HS-5 (cell line): Measurements from ENCODE around the gene KRTAP10-6.
"Not testable (repeated sequence)": the region's sequence is repeated elsewhere in the genome, so short reads cannot be mapped to it uniquely, and the experiment has no call there.

Source experiments
- DNase-seq: peaks from one replicate; pipeline ENCODE4 v3.0.0-alpha.2; 2012; ENCODE audit warnings: low read depth

Gene KRTAP10-6

DNA sequence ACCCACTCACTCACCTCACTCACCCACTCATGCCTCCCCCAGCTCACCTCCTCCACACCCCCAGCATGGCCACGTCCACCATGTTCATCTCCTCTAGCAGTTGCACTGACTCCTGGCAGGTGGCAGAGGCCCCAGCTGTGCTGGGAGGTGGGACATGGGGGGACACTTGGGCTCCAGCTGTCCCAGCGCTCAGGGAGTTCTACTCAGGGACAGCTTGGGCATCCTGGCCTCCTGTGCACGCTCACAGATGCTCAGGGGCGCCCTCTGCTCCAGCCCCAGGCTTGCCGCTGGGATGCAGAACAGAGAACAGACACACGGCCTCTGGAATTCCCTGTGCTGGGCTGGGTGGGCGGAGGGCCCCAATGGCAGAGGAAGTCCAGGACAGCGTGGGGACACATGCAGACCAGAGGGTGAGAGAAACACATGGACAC, 24.8 kb upstream of the KRTAP10-6 start:
- DNase-seq = no peak

DNA sequence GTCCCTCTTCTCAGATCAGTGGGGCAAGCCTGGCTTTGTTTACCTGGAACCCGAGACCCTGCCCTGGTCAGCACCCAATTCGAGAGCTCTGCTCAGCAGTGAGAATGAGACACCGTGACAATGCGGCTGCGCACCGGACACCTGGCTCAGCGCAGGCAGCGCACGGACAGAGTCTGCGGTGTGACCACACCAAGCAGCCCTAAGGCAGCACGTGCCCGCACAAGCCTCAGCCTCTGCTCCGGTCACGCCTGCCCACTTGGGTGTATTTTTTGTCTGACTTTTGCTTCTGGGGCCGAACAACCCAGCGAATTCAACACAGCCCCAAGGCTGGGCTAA, 24.3 kb upstream of the KRTAP10-6 start:
- no peak for DNase-seq

DNA sequence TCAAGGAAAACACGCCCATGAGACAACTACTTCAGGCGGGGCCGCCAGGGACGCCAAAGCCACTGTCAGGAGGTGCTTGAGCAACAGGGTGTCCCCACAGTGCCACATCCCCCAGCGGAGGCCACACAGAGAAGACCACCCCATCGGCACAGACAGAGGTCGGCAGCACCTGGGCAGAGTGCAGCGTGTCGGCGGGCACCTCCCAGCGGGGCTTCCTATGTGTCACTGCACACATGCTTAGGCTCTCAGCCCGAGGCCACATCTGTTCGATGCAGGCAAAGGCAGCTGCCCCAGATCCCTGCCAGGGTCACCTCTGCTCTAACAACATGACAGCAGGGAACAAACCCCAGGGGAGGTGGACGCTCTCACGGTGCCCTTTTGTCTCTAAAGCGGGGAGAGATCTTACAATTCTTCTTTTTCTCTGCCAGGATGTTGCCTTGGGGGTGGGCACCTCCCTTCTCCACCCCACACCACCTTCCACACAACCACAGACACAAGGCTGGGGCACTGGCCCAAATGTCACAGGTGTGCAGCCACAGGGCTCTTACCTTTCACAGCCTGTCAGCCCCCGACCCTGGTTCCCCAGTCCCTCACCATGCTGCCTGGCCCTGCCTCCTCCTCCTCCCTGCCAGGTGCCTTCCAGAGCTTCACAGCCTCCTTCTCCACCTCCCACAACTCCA, 23.7 kb upstream of the KRTAP10-6 start:
- DNase-seq = no peak

DNA sequence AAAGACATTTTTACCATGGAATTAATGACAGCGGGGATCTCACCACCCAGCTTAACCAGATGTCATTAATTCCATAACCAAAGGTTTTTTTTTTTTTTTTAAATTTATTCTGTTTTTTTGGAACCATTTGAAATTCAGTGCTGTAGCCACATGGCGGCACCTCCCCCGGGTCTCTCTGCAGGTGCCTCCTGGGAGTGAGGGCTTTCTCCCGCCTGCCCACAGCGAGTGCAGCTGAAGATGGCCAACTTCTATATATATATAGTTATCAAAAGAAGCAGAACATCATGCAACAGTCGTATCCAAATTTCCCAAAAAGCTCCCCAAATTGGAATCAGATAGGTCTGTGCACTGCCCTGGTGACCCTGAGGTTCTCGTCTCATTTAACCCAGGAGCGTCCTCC, 23.2 kb upstream of the KRTAP10-6 start:
- no peak for DNase-seq

DNA sequence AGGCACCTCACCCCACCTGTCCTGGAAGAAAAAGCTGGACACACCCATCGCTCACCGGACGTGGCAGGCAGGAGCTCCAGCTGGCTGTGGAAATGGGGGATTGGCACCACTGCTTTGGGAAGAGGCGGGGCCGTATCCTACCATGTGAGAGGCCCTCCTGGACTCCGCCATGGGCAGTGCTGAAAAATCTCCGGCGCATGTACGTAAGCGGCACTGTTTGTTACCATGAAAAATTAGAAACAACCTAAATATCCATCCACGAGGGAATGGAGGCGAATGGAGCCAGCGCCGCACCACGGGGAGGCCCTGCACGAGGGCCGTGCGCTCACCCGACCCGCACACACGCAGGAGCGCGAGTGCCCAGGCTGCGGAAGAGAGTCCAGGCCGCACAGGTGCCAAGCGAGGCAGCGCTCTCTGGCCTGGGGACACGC, 22.7 kb upstream of the KRTAP10-6 start:
- no peak for DNase-seq

DNA sequence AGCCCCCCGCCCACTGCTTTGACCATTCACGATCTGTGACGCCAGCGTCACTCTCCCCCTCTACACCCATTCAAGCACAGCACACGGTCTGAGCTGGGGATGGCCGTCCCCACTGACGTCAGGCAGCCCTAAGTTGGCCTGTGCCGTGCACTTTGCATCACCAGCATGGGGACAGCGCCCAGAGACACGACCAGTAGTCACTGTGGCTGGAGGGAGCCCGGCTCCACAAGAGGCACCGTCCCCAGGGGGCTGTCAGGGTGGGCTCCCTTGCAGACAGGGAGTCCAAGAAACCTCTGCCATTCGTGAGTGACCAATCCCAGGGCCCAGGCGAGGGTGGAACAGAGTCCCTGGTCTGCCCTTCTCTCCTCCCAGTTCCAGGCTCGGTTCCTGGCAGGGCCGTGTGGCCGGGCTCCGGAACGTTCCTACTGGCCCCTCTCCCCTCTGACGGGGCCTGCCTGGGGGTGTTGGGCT, 21.9 kb upstream of the KRTAP10-6 start:
- no peak for DNase-seq

DNA sequence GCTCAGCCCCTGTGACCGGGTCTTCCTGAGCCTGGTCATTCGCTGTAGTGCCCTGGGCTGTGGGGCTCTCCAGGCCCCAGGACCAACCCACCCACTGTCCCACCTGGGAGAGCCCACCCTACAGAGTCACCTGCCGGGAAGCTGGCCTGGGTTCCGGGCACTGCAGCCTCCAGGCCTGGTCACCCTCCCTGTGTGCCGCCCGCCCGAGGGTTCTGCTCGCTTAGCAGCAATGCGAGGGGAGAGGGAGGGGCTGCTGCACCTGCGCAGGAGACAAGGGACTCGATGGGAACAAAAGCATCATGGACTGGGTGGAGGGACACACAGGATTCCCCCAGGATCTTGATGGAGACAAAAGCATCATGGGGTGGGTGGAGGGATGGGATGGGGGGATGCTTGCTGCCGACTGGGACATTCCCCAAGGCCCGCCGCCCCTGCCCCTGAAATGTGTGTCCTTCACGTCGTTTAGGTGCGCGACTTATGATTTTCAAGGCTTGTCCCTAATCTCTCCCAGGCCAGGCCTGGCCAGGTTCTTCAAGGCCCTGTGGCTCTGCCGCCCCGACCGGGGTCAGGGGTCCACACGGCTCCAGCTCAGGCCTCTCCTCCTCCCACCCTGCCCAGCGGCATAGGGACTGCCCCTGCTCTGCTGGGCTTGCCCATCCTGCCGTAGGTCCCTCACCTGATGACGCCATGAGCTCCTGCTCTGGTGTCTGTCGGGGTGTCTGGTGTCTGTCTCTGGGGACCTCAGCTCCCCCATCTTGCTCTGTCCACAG, 21.3 kb upstream of the KRTAP10-6 start:
- no peak for DNase-seq

DNA sequence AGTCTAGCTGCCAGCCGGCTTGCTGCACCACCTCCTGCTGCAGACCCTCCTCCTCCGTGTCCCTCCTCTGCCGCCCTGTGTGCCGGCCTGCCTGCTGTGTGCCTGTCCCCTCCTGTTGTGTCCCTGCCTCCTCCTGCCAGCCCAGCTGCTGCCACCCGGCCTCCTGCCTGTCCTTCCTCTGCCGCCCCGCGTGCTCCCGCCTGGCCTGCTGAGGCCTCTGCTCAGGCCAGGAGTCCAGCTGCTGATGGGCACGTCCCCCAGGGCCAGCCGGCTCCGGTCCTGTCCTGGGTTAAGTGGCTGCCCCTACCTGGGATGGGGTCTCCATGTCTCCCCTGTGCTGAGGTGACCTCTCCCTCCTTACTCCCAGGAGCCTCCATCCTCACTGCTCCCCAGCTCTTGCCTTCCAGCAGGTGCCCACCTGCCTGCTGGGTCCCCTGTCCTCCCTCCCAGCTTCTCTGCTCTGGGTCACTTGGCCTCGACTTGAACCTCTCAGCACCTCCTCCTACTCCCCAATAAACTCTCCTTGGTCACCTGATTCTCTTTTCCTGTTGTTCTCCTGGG, 20.4 kb upstream of the KRTAP10-6 start:
- no peak for DNase-seq

DNA sequence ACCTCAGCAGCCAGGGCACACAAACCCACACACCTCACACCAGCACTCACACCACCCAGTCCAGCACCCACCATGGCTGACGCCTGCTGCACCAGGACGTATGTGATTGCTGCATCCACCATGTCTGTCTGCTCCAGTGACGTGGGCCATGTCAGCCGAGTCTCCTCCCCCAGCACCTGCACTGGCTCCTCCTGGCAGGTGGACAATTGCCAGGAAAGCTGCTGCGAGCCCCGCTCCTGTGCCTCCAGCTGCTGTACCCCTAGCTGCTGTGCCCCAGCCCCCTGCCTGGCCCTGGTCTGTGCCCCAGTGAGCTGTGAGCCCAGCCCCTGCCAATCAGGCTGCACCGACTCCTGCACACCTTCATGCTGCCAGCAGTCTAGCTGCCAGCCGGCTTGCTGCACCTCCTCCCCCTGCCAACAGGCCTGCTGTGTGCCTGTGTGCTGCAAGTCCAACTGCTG, 19.8 kb upstream of the KRTAP10-6 start, which contains the start of gene KRTAP10-8:
Gene KRTAP10-8 (plus strand): TSS at position 51 of the 458 bp plus-strand sequence. CDS start 22 bp downstream, at position 73.
- no peak for DNase-seq

DNA sequence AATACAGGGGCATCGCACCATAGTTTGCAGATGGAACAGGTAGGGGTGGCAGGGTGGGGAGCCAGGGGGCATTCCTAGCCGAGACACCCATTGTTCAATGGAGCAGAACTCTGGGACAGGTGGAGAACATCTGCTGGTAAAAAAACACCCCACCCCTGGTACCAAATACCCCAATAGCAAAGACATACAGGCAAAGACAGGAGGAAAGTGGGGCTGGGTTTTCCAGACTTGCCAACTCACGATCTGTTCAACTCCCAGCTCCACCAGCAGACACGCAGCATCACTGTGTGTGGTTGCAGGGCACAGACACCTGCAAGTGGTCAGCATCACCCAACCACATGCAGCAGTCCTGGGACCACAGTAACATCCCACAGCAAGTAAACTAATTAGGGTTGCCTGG, 19.2 kb upstream of the KRTAP10-6 start:
- no peak for DNase-seq

DNA sequence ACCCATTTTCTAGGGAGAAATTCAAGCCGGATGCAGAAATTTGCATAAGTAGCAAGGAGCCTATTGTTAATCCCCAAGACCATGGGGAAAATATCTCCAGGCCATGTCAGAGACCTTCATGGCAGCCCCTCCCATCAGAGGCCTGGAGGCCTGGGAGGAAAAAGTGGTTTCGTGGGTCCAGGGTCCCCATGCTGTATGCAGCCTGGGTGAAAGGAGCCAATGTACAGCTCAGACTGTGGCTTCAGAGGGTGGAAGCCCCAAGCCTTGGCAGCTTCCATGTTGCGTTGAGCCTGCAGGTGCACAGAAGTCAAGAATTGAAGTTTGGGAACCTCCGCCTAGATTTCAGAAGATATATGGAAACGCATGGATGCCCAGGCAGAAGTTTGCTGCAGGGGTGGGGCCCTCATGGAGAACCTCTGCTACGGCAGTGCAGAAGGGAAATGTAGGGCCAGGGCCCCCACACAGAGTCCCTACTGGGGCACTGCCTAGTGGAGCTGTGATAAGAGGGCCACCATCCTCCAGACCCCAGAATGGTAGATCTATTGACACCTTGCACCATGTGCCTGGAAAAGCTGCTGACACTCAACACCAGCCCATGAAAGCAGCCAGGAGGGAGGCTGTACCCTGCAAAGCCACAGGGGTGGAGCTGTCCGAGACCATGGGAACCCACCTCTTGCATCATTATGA, 18.0 kb upstream of the KRTAP10-6 start:
- not testable (repeated sequence) for DNase-seq

DNA sequence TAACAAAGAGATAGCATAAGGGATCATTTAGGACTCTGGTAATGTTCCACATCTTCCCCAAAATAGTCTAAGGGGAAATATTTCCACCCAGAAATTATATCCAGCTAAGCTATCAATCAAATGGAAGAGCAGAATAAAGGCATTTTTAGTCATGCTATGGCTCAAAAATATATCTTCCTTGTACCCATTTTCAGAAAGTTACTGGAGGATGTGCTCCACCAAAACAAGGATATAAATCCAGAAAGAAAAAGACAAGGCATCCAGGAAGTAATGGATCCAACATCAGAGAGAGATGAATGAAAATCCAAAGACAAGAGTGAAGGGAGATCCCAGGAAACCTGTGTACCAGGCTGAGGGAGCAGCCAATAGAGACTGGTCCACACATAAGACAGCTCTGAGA, 16.9 kb upstream of the KRTAP10-6 start:
- no peak for DNase-seq

DNA sequence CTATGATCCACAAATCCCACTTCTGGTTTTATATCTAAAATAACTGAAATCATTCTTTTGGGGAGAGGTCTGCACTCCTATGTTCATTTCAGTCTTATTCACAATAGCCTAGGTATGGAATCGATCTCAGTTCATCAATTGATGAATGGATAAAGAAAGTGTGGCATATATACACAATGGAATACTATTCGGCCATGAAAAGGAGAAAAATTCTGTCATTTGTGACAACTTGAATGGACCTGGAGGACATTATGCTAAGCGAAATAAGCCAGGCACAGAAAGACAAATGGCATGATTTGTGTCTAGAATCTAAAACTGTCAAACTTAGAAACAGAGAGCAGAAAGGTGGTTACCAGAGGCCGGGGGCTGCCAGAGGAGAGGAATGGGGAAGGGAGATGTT, 14.2 kb upstream of the KRTAP10-6 start:
- no peak for DNase-seq

DNA sequence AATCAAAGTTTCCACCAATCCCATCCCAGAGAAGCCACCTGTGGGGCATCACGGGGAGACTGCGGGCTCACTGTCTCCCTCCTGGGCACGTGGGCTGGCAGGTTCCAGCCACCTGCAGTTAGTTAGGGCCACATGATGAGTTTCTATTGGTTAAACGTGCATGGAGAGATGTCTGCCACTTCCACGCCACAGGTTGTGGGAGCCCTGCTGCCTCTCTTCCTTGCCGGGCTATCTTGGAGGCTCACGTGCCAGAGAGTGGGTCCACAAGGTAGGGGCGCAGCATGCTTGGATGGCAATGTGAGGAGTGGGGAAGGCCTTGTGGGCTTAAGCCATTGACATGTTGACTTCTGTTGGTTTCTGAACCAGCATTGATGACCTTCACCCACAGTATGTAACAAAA, 11.6 kb upstream of the KRTAP10-6 start:
- DNase-seq = no peak

DNA sequence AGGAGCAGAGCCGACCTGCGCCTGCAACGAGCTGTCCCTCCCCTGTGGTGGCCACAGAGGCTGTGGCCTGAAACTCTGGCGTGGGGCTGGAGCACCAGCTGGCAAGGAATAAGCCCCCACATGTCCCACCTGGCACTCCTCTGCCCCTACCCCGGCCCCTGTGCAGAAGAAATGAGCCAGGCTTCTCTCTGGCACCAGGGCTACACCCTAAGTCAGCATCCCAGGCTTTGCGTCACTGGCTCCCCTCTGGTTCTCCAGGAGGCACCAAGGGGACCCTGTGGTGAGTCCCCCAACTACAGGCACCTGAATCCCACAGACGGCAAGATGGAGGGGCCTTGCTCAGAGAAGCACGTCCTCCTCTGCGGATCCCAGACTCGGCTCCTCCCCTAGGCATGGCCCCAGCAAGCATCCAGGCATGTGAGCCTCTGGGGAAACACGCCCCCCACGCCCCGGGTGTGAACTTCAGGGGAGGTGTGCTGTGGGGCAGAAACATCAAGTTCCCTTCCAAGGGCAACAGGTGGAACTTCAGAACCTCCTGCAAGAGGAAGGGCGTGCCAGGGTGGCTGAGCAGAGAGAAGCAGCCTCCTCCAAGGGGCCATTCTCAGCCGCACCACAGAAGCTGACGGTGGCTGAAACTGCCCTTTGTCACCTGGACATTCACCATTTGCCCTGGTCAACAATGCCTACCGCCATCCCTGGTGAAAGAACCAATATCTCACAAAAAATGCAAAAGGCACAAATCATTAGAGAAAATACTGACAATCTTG, 11.0 kb upstream of the KRTAP10-6 start:
- no peak for DNase-seq

DNA sequence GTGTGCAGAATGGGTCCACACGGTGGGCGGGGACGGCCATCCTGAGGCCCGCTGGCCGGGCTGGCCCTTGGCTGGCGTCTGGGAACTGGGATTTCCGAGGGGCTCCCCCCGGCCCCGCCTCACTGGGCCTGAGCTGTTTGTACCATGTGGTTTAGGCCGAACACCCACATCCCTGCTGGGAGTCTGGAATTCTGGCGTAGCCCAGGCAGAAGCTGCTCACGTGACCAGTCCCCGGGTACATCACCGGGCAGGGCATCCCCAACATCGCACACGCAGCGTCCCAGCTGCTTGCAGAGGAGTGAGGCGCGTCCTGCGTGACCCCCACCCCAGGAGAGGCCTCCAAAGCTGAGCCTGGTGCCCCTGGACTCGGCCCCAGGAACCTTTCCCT, 10.2 kb upstream of the KRTAP10-6 start:
- DNase-seq = no peak

DNA sequence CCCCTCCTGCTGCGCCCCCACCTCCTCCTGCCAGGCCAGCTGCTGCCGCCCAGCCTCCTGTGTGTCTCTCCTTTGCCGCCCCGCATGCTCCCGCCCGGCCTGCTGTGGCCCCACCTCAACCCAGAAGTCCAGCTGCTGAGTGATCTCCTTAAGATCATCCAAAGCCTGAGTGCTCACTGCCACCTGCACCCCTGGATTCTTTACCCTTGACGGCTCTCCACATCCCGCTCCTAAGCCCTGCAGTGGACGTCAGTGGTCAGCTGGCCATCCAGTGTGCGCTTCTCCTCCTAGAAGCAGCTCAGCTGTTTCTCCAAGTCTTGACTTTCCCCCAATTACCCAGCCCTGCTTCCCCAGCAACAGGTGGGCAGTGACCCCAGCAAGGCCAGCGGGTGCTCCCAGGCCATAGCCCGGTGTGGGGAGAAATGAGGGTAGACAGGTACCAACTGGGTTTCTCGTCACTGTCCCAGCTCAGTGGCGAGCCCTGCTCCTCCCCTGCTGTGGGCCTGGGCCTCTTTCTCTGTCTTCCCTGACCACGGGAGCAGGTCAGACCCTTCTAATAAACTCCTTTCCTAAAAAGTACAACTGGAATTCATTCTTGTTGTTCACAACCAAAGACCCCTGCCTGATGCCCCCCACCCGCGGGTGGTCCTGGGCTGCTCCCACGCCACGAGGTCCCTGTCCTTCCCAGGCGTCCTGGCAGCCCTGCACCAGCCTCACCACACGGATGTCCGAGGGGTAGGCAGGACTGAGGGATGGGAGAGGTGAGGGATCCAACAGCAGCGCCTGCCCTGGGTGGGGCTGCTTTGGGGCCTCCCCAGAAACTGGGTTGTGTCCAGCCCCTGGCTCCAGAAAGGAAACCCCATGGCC, 9.5 kb upstream of the KRTAP10-6 start:
- no peak for DNase-seq

DNA sequence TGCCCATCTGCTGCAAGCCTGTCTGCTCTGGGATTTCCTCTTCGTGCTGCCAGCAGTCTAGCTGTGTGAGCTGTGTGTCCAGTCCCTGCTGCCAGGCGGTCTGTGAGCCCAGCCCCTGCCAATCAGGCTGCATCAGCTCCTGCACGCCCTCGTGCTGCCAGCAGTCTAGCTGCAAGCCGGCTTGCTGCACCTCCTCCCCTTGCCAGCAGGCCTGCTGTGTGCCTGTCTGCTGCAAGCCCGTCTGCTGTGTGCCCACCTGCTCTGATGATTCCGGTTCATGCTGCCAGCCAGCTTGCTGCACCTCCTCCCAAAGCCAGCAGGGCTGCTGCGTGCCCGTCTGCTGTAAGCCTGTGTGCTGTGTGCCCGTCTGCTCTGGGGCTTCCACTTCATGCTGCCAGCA, 8.8 kb upstream of the KRTAP10-6 start:
- DNase-seq = not testable (repeated sequence)

DNA sequence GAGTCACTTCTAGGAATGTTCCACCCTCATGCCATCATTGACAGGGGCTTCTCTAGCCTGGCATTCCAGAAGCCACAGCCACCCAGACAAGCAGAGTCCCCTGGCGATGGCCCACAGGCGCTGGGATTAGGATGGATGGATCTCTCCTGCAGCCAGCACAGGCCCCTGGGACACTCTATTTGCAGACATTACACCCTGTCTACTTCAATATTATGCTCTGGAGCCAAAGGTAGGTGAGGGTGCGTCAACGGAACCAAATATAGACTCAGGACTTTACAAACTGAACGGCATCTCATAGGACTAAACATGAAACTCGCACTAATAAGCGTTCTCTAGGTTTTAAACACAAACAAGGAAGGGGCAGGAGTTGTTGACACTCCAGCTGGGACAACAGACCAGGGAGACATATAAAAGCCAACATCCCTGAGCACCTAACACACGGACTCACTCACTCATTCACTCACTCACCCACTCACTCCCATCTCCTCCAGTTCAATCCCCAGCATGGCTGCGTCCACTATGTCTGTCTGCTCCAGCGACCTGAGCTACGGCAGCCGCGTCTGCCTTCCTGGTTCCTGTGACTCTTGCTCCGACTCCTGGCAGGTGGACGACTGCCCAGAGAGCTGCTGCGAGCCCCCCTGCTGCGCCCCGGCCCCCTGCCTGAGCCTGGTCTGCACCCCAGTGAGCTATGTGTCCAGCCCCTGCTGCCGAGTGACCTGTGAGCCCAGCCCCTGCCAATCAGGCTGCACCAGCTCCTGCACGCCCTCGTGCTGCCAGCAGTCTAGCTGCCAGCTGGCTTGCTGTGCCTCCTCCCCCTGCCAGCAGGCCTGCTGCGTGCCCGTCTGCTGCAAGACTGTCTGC, 8.0 kb upstream of the KRTAP10-6 start, which contains the start of gene KRTAP10-7:
Gene KRTAP10-7 (plus strand): TSS at position 480 of the 861 bp plus-strand sequence. CDS start 25 bp downstream, at position 505.
- not testable (repeated sequence) for DNase-seq
